C4-2B (cell line): ENCODE data around the gene FANK1.

Experiments
- ZFX ChIP-seq: fragments of 450-650 bp; IDR thresholded peaks from 2 replicates; pipeline ENCODE4 v1.6.1; 2017
- TF ChIP-seq, protein P1 (sequence below): fragments of 450-650 bp; conservative IDR thresholded peaks from 2 replicates; pipeline ENCODE4 v1.5.1; 2017; ENCODE audit warnings: mild to moderate bottlenecking

DNA sequence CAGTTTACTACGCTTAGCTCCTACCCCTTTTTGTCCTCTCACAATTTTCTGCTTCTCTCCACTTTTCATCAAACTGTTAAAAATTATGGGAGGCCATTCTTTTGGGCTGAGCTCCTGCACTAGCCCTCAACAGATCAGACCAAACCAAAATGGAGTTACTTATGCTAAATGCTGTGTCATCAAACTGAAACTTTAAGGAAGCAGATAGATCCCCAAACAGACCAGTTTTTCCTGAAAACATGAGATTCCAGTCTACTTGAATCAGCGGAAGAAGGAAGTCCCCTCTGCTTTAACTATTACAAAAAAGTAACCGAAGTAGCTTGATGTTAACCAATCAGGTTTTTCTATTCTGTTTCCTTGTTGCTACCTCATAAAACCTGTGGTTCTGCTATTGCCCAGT, 20.6 kb downstream of the FANK1 start:
- TF ChIP-seq, protein P1, sequence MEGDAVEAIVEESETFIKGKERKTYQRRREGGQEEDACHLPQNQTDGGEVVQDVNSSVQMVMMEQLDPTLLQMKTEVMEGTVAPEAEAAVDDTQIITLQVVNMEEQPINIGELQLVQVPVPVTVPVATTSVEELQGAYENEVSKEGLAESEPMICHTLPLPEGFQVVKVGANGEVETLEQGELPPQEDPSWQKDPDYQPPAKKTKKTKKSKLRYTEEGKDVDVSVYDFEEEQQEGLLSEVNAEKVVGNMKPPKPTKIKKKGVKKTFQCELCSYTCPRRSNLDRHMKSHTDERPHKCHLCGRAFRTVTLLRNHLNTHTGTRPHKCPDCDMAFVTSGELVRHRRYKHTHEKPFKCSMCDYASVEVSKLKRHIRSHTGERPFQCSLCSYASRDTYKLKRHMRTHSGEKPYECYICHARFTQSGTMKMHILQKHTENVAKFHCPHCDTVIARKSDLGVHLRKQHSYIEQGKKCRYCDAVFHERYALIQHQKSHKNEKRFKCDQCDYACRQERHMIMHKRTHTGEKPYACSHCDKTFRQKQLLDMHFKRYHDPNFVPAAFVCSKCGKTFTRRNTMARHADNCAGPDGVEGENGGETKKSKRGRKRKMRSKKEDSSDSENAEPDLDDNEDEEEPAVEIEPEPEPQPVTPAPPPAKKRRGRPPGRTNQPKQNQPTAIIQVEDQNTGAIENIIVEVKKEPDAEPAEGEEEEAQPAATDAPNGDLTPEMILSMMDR = no peak
- TF ChIP-seq ZFX = no peak
